GM19023 (cell line): ENCODE results near the gene TLE1.
"Not testable (repeated sequence)": the region's sequence is repeated elsewhere in the genome, so short reads cannot be mapped to it uniquely, and the experiment has no call there.

ENCODE experiments used
- ATAC-seq: cut with Tn5 transposase; IDR thresholded peaks from one replicate; pipeline ENCODE4 v1.9.1; 2021; ENCODE audit warnings: mild to moderate bottlenecking, moderate library complexity; ENCODE audit not compliant: unreplicated experiment

The TLE1 gene

DNA sequence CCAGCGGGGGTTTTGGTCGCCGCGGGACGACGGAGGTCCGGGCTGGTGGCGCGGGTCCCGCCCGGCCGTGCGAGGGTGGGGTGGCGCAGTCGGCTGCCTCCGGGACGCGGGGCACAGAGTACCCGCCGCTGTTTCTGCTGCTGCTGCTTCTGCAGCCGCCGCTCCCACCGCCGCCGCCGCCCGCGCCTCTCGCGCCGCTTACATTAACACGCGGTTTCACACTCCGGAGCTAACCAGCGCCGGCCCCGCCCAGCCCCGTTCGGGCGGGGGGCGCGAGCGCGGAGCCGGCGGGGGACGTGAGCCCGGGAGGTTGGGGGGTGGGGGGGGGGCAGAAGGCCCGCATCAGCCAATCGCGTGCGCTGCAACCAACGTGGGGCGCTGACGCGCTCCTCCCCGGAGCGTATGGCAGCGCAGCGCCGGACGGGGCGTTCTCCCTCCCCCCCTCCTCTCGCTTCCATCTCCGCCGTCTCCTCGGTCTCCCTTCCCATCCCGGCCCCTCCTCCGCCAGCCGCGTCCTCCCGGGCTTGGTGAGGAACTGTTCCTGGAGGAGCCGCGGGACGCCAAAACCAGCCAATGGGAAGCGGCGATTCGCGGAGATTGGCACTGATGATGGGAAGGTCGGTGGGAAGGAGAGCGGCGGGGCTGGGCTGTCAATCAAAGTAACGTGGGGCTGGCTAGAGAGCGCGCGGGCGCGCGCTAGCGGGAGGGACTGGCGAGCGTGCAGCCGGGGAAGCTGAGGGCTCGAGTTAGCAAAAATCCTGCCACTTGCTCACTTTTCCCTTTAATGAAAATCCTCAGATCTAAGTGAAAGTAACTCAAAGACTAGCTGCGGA lies at the start of gene TLE1:
Gene TLE1 (minus strand): TSS at position 205 of the 833 bp plus-strand sequence. CDS start 1,307 bp downstream, outside the sequence.
- ATAC-seq, result peak; percentile 85

- ATAC-seq, result no peak
Measured at GRCh38 chr9:81737871-81738507, 48.6 kb upstream of the TLE1 start.

DNA sequence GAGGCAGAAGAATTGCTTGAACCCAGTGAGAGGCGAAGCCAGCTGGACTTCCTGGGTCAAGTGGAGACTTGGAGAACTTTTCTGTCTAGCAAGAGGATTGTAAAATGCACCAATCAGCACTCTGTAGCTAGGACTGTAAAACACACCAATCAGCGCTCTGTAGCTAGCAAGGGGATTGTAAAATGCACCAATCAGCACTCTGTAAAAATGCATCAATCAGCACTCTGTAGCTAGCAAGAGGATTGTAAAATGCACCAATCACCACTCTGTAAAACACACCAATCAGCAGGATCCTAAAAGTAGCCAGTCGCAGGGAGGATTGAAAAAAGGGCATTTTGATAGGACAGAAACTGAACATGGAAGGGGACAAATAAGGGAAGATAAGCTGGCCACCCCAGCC lies 41.2 kb upstream of the TLE1 start:
- not testable (repeated sequence) for ATAC-seq

DNA sequence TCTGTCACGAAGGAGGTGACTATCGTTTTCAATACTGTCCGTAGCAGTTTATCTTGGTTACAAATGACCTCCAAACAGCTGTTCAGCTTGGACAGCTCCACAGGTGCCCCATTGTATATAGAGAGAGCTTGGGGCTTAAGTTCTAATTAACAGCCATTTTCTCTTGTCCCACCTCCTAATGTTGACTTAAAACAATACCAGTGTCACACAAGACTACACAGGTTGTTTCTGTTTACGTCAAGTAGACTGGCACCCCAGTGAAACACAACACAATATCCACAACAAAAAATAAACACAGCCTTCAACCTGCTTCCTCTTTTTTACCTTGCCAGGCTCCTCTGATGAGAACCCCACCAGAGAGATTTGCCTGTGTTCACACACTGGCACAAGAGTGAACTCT lies 39.8 kb upstream of the TLE1 start:
- ATAC-seq, result peak; percentile 55

DNA sequence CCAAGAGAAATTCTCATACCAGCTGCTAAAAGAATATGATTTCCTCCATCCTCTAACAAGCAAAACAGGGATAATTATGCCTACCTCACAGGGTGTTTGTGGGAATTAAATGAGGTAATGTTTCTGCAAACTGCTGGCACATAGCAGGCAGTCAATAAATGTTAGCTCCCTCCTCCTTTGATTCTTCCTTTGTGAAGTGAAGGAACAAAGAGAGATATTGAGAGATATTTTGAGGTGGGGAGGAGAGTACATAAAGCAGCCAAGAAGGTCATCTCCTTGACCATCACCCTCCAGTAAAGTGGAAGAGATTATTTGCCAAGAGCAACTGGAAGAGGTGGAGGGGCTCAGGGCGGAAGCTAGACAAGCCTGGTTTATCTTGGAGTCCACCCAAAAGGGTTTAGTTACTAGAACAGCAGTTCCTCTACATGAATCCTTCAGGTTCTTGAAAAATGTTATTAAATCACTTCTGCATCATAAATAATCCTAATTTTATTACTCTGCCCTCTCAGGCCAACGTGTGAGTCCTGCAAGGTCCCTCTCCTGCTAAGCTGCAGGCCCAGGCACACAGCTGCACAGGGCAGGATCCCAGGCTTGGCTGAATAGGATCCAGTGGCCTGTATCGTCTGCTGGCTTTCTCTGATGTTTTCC lies 35.0 kb upstream of the TLE1 start:
- no peak for ATAC-seq

- no peak for ATAC-seq
Measured at GRCh38 chr9:81722277-81722676, 32.9 kb upstream of the TLE1 start.

GRCh38 chr9:81720450-81721086 lies 31.2 kb upstream of the TLE1 start:
- no peak for ATAC-seq

- no peak for ATAC-seq
Measured at GRCh38 chr9:81719972-81720371, 30.6 kb upstream of the TLE1 start.

DNA sequence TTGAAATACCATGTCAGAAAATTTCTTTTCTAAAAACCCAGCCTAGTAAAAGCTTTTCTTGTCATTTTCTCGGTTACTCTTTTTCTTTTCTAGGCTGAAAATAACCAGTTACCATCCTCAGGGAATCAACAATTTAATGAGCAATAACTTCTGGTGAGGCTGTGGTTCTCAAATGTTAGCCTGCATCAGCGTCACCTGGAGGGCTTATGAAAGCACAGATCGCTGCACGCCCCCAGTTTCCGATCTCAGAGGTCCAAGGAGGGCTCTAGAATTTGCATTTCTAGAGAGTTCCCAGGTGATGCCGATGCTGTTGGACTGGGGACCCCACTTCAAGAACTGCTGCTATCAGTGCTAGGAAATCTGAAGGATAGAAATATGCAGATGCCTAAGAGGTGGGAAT lies 28.9 kb upstream of the TLE1 start:
- ATAC-seq, result no peak

DNA sequence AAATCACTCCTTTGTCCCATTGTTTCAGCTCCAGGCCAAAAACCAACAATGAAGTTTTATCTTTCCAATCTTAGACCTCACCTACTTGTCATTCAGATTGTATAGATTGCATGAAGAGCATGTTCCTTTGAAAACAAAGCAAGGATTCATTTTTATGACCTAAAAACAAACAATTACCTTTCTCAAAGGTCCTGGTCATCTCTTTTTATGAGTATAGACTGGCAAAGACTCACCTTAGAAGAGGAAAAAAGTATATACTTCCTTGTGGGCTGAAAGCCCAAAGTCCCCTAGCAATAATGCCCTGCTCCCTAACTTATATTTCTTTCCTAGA lies 28.4 kb upstream of the TLE1 start:
- no peak for ATAC-seq

DNA sequence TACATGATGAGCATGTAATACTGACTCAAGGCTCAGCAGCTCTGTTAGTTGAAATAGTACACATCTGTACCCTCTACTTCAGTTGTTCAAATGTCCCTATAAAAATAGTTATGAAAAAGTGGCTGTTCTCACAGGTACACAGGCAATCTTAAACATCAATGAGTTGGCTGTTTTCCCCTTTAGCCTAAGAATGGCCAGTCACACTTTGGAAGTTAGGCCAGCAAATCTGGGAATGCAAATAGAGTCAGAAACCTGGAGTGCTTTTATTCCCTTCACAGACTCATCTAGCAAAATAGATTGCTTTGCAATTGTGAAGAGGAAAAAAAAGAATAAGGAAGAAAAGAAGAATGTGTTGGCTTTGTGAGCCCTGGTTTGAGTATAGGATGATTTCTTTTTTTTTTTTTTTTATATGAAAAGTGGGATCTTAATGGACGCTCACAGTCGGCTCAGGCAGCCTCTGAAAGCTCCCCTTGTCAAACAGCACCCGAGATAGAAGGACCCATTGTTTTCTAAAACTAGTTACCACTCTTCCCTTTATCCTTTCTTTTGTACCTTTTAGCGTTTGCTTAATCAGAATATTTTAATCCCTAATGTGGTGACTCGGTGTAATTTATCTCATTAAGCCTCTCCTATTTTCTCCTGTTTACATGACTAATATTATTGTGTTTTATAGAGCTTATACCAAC lies 27.9 kb upstream of the TLE1 start:
- ATAC-seq, result no peak

DNA sequence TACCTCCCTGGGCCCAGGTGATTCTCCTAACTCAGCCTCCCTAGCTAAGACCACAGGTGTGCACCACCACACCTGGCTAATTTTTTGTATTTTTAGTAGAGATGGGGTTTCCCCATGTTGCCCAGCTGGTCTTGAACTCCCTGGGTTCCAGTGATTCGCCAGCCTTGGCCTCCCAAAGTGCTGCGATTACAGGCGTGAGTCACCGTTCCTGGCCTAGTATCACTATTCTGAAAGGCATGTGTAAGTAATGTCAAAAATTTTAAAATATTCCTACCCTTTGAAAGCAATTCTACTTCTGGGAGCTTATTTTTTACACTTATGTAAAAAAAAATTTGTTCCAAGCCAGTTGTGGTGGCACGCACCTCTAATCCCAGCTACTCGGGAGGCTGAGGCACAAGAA lies 27.1 kb upstream of the TLE1 start:
- ATAC-seq, result no peak

- ATAC-seq, result no peak
Measured at GRCh38 chr9:81705578-81705977, 16.2 kb upstream of the TLE1 start.

GRCh38 chr9:81694541-81694940 lies 5.2 kb upstream of the TLE1 start:
- no peak for ATAC-seq

DNA sequence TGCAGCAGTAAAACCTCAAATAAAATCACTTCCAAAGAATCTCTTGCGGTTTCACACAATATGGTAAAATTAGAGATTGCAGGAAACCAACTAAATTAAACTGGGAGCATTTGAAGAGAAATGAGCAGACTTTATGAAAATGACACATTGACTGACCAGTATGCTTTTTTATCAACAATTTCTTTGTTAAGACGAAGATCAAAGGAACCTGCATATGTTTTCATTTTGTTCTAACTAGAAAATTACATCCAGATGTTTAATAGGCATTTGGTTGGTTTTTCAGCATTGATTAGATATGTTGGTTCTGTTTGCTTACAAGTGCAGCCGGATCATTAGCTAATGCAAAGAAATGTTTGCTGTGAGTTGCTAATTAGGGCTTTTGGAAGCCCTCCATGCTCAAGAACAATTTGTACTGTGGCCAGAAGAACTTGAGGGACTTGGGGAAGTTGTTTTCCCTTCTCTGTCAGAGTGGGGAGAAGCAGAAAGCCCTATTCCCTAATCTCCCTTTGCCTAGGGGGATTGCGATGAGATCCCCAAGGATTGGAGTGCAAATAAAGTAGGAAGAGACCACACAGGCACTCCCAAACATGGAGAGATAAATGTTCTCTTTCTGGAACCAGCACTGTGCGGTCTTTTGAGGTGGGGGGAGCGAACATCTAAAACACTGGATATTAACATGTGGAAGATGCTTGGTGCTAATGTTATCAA lies 4.5 kb upstream of the TLE1 start:
- ATAC-seq, result no peak

- no peak for ATAC-seq
Measured at GRCh38 chr9:81690251-81690851, 1.0 kb upstream of the TLE1 start.

- ATAC-seq, result not testable (repeated sequence)
Measured at GRCh38 chr9:81689093-81689342, 329 bp downstream of the TLE1 start.

- ATAC-seq, result peak; percentile 14
Measured at GRCh38 chr9:81688262-81689092, 870 bp downstream of the TLE1 start.

GRCh38 chr9:81687521-81688261 lies 1.7 kb downstream of the TLE1 start:
- no peak for ATAC-seq
